ENCODE measurements around the gene COL8A2. TPM values are rescaled to one million over a fixed set of nuclear protein-coding genes. Genes with fewer than 3 reads are reported as not detected.

The COL8A2 gene
- total RNA-seq, 1 donor from 2014 or later, result 10.1 TPM

DNA sequence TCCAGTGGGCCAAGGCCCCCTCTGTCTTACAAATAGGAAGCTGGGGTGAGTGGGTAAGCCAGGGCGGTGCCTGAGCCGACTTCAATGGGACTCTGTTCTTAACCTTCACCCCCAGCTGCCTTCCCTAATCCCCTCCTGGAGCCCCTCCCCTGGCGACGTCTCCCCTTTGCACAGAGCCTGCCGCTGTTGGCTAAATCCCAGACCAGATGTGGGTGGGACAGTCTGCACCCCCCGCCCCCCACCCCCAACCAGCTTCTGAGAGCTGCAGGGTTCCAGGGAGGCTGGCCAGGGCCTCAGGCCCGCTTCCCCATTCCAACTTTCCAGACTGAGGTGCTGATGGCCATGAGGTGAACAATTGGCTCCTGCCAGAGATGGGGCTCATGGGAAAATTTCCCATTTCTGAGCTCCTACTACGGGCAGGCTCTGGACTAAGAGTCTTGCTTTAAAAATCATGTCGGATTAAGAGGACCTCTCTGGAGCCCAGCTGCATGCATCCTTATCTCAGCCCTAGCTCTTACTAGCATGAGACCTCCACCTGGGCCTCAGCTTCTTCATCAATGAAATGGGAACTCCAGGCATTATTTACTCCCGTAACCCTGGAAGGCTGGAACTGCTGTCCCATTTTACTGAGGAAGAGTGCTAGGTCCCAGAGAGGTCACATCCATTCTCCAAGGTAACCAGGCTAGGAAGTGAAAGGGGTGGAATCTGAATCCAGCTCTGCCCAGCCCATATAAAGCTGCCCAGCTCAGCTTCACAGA is 6.4 kb downstream of the COL8A2 start:
- TF ChIP-seq, protein P1, sequence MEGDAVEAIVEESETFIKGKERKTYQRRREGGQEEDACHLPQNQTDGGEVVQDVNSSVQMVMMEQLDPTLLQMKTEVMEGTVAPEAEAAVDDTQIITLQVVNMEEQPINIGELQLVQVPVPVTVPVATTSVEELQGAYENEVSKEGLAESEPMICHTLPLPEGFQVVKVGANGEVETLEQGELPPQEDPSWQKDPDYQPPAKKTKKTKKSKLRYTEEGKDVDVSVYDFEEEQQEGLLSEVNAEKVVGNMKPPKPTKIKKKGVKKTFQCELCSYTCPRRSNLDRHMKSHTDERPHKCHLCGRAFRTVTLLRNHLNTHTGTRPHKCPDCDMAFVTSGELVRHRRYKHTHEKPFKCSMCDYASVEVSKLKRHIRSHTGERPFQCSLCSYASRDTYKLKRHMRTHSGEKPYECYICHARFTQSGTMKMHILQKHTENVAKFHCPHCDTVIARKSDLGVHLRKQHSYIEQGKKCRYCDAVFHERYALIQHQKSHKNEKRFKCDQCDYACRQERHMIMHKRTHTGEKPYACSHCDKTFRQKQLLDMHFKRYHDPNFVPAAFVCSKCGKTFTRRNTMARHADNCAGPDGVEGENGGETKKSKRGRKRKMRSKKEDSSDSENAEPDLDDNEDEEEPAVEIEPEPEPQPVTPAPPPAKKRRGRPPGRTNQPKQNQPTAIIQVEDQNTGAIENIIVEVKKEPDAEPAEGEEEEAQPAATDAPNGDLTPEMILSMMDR (IDR thresholded peaks at IDR 0.05), result no peak
- DNase-seq (ENCODE audit: extremely low spot score, unreplicated experiment), result no peak
- H3K4me1 Mint-ChIP-seq (ENCODE audit: unreplicated experiment), result peaks cover 61% of the 10 kb centered on the region
- H3K27me3 Mint-ChIP-seq (ENCODE audit: unreplicated experiment), result no peaks in the 10 kb centered on the region
- H3K9me3 Mint-ChIP-seq (ENCODE audit: unreplicated experiment), result no peaks in the 10 kb centered on the region
- H3K36me3 Mint-ChIP-seq (ENCODE audit: unreplicated experiment), result no peaks in the 10 kb centered on the region
- peak overlapping the region; percentile 70 for H3K27ac Mint-ChIP-seq (ENCODE audit: unreplicated experiment)
- no peak overlapping the region for H3K4me3 Mint-ChIP-seq (ENCODE audit: unreplicated experiment)

DNA sequence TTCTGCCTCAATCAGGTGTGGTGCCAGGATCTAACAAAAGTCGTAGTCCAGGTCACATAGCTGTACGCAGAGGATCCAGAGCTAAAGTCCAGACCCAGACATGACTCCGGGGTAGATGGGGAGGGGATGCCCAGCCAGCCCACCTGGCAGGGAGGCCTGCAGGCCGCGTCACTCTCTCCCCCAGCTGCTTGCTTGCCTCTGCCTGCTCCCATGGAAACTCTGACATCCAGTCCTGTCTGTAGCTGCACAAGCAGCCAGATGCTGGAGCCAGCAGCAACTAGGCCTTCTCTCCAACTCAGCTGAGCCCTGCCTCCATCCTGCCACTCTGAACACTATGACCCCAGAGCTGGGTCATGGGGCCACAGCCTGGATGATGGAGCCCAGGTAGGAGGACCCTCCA is 8.1 kb downstream of the COL8A2 start:
- H3K4me1 Mint-ChIP-seq (ENCODE audit: unreplicated experiment), result peaks cover 52% of the 10 kb centered on the region
- no peak for DNase-seq (ENCODE audit: extremely low spot score, unreplicated experiment)
- no peak overlapping the region for H3K4me3 Mint-ChIP-seq (ENCODE audit: unreplicated experiment)
- no peak overlapping the region for H3K27ac Mint-ChIP-seq (ENCODE audit: unreplicated experiment)
- no peaks in the 10 kb centered on the region for H3K36me3 Mint-ChIP-seq (ENCODE audit: unreplicated experiment)
- no peaks in the 10 kb centered on the region for H3K9me3 Mint-ChIP-seq (ENCODE audit: unreplicated experiment)
- no peaks in the 10 kb centered on the region for H3K27me3 Mint-ChIP-seq (ENCODE audit: unreplicated experiment)
- TF ChIP-seq, protein P1 (IDR thresholded peaks at IDR 0.05), result no peak

DNA sequence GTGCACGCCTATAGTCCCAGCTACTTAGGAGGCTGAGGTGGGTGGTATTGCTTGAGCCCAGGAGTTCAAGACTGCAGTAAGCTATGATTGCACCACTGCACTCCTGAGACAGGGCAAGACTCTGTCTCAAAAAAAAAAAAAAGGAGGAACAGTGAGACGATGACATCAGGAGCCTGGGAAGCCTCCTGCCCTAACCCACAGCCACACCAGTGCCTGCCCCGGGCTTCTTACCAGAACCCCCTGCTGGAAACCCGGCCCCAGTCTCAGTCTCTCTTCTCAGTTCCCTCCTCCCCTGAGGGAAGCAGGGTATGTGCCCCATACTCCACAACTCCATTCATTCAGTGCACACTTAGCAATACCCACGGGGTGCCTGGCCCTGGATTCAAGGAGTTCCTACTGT is 9.1 kb downstream of the COL8A2 start:
- Mint-ChIP-seq H3K4me3 (ENCODE audit: unreplicated experiment) (no peak overlapping the region), H3K27ac (ENCODE audit: unreplicated experiment) (peak overlapping the region; percentile 82), H3K4me1 (ENCODE audit: unreplicated experiment) (peaks cover 57% of the 10 kb centered on the region), H3K27me3 (ENCODE audit: unreplicated experiment) (no peaks in the 10 kb centered on the region), H3K36me3 (ENCODE audit: unreplicated experiment) (no peaks in the 10 kb centered on the region), H3K9me3 (ENCODE audit: unreplicated experiment) (no peaks in the 10 kb centered on the region)
- TF ChIP-seq, protein P1 (IDR thresholded peaks at IDR 0.05), result no peak
- no peak for DNase-seq (ENCODE audit: extremely low spot score, unreplicated experiment)

DNA sequence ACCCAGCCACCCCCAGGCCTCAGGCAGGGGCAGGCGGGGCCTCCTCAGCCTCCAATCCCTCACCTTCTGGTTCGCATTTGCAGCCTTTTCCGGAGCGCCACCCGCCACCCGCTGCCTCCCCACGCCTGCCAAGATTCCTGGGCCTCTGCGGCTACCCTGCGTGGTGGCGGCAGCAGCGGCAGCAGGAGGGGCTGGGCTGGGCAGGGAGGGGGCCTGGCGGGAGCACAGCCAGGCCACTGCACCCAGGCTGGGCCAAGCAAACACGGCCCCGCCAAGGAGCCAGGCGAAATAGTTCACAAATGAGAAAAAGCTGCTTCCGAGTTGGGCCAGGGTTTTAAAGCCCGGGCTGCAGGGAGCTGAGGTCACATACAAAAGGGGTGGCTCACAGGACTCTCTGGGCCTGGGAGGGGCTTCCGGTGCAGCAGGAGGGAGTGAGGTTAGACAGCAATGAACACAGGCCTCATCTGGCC is 9.8 kb downstream of the COL8A2 start:
- H3K9me3 Mint-ChIP-seq (ENCODE audit: unreplicated experiment), result no peaks in the 10 kb centered on the region

DNA sequence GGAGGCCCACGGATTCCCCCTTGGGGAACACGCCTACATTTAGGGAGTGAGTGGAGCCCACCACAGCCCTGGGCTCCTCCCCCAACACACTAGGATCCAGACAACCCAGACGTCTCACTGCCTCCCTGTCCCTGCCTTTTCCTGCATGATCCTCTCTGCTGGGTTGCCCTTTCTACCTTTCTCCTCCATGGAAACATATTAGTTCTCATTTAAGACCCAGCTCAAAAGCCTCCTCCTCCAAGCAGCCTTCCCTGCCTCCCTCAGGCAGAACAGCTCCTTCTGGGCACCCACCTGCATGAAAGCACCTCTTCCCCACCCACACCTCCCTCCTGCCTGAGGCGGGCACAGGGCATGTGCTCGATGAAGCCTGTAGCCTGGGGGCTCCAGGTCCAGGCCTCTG is 10.7 kb downstream of the COL8A2 start:
- H3K27ac Mint-ChIP-seq (ENCODE audit: unreplicated experiment), result no peak overlapping the region
- no peak overlapping the region for H3K4me3 Mint-ChIP-seq (ENCODE audit: unreplicated experiment)
- DNase-seq (ENCODE audit: extremely low spot score, unreplicated experiment), result no peak
- H3K4me1 Mint-ChIP-seq (ENCODE audit: unreplicated experiment), result peaks cover 54% of the 10 kb centered on the region
- TF ChIP-seq, protein P1 (IDR thresholded peaks at IDR 0.05), result no peak
- no peaks in the 10 kb centered on the region for H3K9me3 Mint-ChIP-seq (ENCODE audit: unreplicated experiment)
- no peaks in the 10 kb centered on the region for H3K27me3 Mint-ChIP-seq (ENCODE audit: unreplicated experiment)
- no peaks in the 10 kb centered on the region for H3K36me3 Mint-ChIP-seq (ENCODE audit: unreplicated experiment)

More for the DNA sequence above, 9.8 kb downstream of the COL8A2 start:
- Mint-ChIP-seq H3K4me1 (ENCODE audit: unreplicated experiment) (peaks cover 58% of the 10 kb centered on the region), H3K27ac (ENCODE audit: unreplicated experiment) (peak overlapping the region; percentile 82), H3K4me3 (ENCODE audit: unreplicated experiment) (peak overlapping the region; percentile 26), H3K36me3 (ENCODE audit: unreplicated experiment) (no peaks in the 10 kb centered on the region), H3K27me3 (ENCODE audit: unreplicated experiment) (no peaks in the 10 kb centered on the region)
- peak; percentile 90 for DNase-seq (ENCODE audit: extremely low spot score, unreplicated experiment)
- TF ChIP-seq, protein P1 (IDR thresholded peaks at IDR 0.05), result no peak
